Measurements from ENCODE around the gene TMEM116. TPM values are rescaled to one million over a fixed set of nuclear protein-coding genes. Genes with fewer than 3 reads are reported as not detected.

The TMEM116 gene
- polyA plus RNA-seq, 1 donor from 2014 or later = 10.1 TPM

Other genes starting within 250 kb of the TMEM116 start
- 11.9 TPM for gene ALDH2, start 246.2 kb downstream of the TMEM116 start, polyA plus RNA-seq
- 35.0 TPM for gene MAPKAPK5, start 170.9 kb downstream of the TMEM116 start, polyA plus RNA-seq
- 257 TPM for gene ERP29, start 261 bp upstream of the TMEM116 start, polyA plus RNA-seq
- 15.0 TPM for gene NAA25, start 95.6 kb upstream of the TMEM116 start, polyA plus RNA-seq
- 73.0 TPM for gene TRAFD1, start 112.4 kb upstream of the TMEM116 start, polyA plus RNA-seq